HEK293T (cell line): ENCODE measurements around the gene TCP11X1.
"Not testable (repeated sequence)": the region's sequence is repeated elsewhere in the genome, so short reads cannot be mapped to it uniquely, and the experiment has no call there.

Experiments
- CTCF ChIA-PET: fragments of 350-600 bp; formaldehyde crosslinking; extraction: SDS; loops from one replicate; lab custom pipeline; 2021; ENCODE audit warnings: antibody characterized with exemption, inconsistent platforms; lab: Yijun Ruan, JAX
- POLR2A ChIA-PET: fragments of 350-600 bp; formaldehyde crosslinking; extraction: SDS; loops from one replicate; lab custom pipeline; 2020; ENCODE audit warnings: antibody characterized with exemption, inconsistent platforms; lab: Yijun Ruan, JAX
- DNase-seq: peaks from one replicate; pipeline ENCODE4 v3.0.0; 2012; ENCODE audit warnings: mixed read lengths; ENCODE audit errors: extremely low spot score
- BHLHE40 ChIP-seq: fragments of 450-650 bp; IDR thresholded peaks from 2 replicates; pipeline ENCODE4 v1.6.1; 2016; ENCODE audit warnings: mild to moderate bottlenecking, moderate library complexity, borderline replicate concordance
- FOXM1 ChIP-seq: fragments of 450-650 bp; IDR thresholded peaks from 2 replicates; pipeline ENCODE4 v1.6.1; 2017; ENCODE audit warnings: mild to moderate bottlenecking, borderline replicate concordance
- SP1 ChIP-seq: fragments of 450-650 bp; IDR thresholded peaks from 2 replicates; pipeline ENCODE4 v1.6.1; 2017

The TCP11X1 gene

GRCh38 chrX:102214986-102215385 lies at the start of gene TCP11X1:
Gene TCP11X1 (plus strand): TSS chrX:102215301.
- DNase-seq, POLR2A ChIA-PET, CTCF ChIA-PET: not testable (repeated sequence)

DNA sequence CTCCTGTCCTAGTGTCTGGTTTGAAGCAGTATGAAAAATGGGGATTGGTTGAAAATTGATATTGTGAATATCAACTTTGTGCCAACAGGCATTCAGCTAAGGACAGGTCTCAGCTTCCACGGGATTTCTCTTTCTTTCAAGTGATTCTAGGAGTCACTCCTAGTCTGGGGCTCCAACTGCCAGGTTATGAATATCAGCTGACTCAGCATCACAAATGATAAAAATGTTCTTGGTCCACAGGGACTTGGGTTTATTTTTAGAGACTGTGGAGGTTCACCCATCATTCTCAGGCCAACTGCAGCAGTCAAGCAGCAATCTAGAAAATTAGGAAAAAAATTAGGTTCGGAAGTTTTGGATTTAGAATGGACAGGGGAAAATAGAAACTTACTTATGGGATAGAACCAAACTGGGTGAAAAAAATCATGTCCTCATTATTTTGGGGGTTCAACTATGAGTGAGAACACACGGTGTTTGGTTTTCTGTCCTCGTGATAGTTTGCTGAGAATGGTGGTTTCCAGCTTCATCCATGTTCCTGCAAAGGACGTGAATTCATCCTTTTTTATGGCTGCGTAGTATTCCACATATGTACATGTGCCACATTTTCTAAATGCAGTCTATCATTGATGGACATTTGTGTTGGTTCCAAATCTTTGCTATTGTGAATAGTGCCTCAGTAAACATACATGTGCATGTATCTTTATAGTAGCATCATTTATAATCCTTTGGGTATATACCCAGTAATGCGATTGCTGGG lies 29.0 kb upstream of the TCP11X1 start:
- TF ChIP-seq FOXM1 (no peak), SP1 (no peak), BHLHE40 (no peak)
- no peak for DNase-seq
- POLR2A ChIA-PET: no interaction called here
- CTCF ChIA-PET: no interaction called here

DNA sequence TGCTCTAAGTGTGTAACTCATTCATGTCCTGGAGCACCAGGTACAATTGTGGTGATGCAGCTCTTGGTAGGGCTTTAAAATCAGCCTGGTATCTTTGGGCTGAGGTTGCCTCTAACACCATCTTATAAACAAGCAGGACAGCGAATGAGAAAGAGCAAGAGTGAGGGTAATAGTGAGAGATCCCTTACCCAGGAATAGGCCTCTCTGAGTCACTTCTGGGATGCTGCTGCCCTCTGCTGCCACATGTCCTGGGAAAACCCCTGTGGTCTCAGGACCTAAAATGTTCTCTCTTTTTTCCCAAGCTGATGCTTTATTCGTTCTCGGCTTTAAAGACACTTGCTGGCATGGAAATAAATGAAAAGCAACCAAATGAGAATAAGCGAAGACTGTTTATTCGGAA lies 7.2 kb upstream of the TCP11X1 start:
- DNase-seq, POLR2A ChIA-PET, CTCF ChIA-PET: not testable (repeated sequence)

DNA sequence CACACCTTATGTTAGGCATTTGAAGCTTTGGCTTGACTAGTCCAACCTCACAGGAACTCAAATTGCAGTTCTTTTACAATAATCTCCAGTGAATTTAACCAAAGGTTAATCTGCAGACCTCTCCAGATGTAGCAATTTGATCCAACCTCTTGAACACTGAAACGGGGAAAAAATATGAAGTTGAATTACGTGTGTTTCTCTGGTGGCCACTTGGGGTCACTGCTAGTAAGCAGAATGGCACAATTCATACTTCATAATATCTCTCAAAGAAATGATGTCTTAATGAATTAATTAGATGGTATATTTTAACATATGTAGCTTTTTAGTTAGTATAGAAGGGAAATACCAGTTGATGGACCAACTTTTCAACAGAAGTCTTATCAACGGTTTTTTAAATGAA lies 1.4 kb downstream of the TCP11X1 start:
- DNase-seq, POLR2A ChIA-PET, CTCF ChIA-PET: not testable (repeated sequence)

DNA sequence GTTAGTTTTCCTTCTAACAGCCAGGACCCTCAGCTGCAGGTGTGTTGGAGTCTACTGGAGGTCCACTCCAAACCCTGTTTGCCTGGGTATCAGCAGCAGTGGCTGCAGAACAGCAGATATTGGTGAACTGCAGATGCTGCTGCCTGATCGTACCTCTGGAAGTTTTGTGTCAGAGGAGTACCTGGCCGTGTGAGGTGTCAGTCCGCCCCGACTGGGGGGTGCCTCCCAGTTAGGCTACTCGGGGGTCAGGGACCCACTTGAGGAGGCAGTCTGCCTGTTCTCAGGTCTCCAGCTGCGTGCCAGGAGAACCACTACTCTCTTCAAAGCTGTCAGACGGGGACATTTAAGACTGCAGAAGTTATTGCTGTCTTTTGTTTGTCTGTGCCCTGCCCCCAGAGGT lies 20.6 kb downstream of the TCP11X1 start:
- CTCF ChIA-PET, POLR2A ChIA-PET, DNase-seq: not testable (repeated sequence)

GRCh38 chrX:102240265-102240664 lies 25.2 kb downstream of the TCP11X1 start:
- CTCF ChIA-PET, POLR2A ChIA-PET: not testable (repeated sequence)

GRCh38 chrX:102246893-102247292 lies 31.8 kb downstream of the TCP11X1 start, which contains the start of gene NXF2:
Gene NXF2 (plus strand): TSS chrX:102247167. CDS start chrX:102307079, 59,912 bp downstream.
- DNase-seq, CTCF ChIA-PET, POLR2A ChIA-PET: not testable (repeated sequence)

More at GRCh38 chrX:102240265-102240664, 25.2 kb downstream of the TCP11X1 start:
- not testable (repeated sequence) for DNase-seq

GRCh38 chrX:102272231-102272630 lies 57.1 kb downstream of the TCP11X1 start:
- CTCF ChIA-PET, POLR2A ChIA-PET, DNase-seq: not testable (repeated sequence)
